Epidermal melanocyte (primary cell): ENCODE data around the gene NOL4L.

Source experiments
- DNase-seq: peaks from one replicate; pipeline ENCODE4 v3.0.0; 2011; ENCODE audit warnings: low spot score; ENCODE audit not compliant: insufficient read length

NOL4L gene

DNA sequence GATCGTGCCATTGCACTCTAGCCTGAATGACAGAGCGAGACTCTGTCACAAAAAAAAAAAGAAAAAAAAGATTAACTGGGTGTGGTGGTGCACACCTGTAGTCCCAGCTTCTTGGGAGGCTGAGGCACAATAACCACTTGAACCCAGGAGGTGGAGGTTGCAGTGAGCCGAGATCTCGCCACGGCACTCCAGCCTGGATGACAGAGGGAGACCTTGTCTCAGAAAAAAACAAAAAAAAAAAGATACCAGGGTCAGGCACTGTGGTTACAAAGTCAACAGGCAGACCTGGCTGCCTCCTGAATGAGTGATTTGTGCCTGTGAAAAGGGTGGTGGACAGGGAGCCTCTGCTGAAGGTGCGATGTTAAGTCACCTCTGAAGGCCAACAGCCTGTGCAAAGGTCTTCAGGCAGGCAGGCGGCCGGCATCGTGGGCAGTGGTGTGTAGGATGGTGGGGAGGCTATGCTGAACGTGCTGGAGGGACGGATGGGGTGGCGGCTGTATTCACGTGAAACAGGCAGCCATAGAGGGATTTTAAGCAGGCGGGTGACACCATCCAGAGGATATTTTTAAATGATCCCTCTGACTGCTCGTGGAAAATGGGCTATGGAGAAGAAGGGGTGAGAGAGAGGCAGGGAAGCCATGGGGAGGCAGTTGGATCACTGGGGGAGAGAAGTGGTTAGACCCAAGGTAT lies 41.4 kb downstream of the NOL4L start:
- no peak for DNase-seq

DNA sequence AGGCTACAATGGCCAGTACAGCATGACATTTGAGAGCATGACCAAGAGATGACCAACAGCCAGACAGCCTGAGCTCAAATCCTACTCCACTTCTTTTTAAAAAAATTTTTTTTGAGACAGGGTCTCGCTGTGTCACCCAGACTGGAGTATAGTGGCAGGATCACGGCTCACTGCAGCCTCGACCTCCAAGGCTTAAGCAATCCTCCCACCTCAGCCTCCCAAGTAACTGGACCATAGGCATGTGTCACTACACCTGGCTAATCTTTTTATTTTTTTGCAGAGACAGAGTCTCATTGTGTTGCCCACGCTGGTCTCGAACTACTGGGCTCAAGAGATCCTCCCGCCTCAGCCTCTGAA lies 42.9 kb downstream of the NOL4L start:
- no peak for DNase-seq

DNA sequence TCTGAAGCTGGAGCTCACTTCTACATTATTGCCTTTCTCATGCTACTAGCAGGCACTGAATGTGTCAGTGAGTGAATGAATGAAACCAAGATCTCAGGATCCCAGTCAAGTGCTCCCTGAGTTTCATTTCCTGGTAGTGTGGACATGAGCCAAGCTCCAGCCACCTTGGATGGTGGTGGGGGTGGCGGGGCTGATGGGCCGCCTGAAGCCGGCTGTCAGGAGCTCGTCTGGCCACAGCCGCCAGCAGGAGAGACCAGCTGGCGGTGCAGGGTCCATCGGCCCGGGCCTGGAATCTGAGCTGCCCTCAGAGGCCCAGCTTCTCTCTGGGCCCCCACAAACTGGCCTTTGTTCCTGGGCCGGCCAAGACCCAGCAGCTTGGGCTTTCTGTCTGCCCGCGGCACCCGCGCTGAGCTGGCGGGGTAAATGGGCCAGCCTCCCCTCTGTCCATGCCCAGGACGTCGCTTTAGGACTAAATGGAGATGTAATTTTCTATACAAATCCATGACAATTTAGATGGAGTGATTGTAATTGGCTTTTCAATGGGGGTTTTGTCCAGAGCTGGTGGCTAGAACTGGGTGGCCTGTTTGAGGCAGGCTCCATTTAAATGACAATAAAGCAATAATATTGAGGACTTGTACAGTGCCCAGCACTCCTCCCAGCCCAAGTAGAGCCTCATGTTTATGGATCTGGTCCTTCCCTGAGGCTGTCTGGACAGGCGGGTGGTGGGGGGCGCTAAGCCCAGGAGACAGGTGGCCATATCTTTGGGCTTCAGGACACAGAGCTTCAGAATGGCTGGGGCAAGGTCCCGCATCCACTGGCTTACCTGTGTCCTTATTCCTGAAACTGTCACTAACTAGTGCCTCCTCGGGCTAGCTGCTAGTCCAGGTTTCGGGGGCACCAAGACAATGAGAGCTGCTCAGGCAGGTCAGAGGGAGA lies 43.5 kb downstream of the NOL4L start:
- no peak for DNase-seq

DNA sequence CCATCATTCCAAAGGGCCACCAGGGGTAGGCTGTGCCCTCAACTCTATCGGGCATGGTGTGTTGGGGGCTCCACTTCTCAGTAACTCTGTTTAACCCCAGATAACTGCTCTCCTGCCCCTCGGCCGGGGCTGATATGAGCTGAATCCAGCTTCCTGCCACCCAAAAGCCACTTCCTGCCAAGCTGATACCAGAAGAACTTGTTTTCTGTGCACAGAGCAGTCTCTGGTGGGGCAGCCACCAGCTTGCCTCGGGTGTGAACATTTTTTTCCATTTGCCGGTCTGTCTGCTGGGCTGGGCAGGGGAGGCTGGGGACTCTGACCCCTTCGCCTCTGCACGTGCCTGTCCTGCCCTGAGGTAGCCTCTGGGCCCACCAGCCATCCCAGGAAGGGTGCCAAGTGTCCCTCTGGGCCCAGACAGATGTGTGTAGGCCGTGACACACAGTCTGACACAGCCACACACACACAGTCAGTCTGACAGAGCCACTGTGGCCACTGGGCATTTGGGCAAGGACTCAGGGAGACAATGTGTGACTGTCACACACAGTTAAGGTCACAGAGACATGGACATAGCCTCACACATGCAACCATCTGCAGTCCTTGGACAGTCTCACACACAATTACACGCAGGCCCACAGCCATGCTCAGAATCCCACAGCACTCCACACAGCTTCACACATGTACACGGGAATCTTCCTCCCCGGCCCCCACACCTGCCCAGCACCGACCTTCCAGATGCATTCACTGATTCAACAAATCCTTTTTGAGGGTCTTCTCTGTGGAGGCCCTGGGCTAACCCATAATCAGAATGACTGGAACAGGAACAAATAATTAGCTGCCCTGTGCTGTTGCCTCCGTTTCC lies 45.1 kb downstream of the NOL4L start:
- DNase-seq: no peak

DNA sequence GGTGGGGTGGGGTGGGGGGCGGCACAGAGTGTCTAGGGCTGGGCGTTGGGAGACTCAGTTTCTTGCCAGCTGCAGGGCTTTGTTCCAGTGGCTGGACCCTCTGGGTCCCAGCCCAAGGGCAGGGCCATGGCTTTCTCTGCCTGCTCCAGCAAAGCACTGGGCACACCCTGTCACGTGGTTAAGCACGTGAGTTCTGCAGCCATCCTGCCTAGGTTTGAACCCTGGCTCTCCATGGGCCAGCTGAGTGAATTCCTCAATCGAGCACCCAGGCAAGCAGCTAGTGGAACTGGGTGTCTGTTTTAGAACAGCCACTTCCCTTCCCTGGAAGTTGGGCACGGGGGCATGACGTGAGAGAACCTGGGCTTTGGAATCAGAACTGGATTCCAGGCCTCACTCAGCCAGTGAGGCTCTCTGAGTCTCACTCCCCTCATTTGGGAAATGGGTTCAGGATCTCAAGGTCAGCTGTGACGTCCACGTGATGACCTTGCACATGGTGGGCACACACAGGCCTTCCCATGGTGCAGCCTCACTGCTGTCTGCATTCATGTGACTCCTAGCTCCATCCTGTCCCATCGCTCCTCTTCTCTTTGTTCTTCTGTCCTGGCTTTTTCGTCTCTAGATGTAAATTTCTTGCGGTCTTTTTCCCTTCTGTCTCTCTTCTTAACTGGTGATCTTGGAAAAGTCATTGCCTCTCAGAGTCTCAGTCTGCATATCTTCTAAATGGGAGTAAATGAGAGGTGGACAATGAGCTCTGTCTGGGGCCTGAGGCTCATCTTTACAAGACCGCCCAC lies 45.9 kb downstream of the NOL4L start:
- DNase-seq: no peak

DNA sequence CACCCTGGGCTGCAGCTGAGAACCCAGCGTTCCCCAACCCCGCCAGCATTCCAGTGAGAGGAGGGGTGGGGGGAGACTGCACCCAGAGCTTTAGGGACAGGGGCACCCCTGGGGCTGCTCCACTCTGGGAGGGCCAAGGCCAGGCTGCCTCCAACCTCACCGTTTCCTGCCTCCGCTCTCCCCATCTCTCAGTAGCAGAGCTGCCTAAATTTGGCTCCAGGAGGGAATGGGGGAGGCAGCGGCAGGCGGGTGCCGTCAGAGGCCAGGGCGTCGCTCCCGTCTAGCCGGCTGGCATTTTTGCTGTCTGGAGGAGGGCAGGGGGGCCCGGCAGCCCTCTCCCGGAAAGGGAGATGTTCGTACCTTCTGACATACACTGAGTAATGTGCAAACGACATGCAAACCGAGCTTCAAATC lies 46.6 kb downstream of the NOL4L start:
- DNase-seq: no peak

DNA sequence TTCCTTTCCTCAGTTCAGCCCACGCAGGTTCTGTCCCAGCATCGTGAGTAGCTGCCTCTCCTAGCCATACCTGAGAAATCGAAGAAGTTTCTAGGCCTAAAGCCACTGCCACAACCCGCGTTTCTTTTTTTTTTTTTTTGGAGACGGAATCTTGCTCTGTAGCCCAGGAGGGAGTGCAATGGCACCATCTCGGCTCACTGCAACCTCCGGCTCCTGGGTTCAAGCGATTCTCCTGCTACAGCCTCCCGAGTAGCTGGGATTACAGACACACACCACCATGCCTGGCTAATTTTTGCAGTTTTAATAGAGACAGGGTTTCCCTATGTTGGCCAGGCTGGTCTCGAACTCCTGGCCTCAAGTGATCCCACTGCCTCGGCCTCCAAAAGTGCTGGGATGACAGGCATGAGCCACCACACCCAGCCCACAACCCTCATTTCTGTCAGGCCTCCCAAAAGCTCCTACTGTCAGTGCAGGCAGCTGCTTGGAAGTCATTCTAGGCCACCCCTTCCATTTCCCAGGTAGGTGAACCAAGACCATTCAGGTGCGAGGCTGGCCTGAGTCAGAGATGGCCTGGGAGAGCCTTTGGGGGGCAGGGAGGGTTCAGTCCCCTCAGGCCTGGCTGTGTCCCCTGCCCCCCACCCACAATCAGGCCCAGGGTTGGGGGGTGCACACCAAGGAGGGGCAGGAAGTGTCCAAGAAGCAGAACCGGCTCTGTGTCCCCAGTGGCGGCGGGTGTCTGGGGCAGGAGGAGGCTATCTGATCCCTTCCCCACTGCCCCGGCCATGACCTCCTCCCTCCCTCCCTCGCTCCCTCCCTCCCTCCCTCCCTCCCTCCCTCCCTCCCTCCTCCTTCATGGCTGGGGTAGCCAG lies 47.2 kb downstream of the NOL4L start:
- DNase-seq: no peak

DNA sequence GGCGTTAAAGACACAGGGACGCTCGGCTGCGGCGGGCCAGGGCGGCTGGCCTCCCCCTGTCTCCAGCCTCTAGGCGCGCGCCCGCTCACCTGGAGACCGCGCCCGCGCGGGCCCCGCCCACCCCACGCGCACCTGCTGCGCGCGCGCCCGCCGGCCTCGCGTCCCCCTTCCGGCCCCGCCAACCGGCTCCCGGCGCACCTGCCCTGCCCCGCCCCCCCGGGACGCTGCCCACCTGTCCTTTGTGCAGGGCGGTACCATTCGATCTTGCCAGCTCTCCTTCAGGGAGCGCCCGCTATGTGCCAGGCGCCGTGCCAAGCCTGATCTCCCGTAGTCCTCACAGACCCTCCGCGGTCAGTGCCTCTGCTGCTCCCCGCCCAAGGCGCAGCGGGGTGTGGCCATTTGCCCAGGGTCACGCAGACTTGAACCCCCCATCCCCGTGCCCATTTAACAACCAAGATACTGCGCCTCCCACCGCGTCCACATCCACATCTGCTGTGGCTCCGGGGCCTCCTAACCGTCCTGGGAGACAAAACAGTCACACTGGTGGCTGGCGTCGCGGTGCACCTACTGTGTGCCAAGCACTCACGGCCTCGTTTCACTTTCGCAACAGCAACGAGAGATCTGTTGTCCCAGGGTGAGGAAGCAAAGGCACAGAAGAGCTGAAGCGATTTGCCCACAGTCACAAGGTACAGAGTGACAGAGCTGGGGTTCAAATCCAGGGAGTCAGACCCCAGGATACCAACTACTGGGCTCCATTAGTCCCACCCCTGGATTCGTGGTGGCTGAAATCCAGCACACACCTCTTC lies 48.1 kb downstream of the NOL4L start:
- no peak for DNase-seq

DNA sequence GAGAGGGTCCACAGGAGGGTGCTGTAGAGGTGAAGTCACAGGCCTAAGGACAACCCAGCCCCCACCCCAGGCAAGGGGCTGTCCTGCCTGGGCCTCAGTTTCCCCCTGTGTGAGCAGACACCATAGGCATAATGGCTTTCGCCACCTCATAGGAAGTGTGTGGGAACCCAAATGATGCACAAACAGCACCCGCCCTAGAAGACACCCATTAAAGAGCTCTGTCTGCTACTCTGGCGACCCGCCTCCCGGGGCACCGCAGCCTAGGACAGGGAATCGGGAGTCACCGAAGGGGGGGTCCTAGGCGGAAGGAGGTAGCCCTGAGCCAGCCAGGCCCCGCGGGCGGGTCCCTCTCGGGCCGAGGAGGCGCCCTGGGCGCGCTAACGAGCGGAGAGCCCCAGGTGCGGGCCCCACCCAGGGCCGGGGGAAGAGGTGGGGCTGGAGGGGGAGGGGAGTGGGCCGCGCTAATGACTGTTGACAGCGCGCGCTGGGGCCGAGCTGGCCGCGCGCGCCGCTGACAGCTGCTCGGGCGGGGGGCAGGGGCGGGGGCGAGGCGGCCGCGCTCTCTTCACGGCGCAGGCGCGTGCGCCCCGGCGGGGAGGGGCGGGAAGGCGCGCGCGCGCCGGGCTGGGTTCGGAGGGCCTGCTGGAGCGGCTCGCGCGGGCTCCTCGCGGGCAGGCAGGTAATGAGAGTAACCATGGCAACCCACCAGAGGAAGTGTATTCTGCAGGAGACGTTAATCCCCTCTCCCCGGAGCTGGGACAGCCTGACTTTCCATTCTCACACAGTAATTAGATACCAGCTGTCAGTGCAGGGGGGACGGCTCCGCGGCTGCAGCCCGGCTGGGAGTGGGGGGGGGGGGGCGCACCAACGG lies 48.9 kb downstream of the NOL4L start:
- DNase-seq: peak; percentile 14

DNA sequence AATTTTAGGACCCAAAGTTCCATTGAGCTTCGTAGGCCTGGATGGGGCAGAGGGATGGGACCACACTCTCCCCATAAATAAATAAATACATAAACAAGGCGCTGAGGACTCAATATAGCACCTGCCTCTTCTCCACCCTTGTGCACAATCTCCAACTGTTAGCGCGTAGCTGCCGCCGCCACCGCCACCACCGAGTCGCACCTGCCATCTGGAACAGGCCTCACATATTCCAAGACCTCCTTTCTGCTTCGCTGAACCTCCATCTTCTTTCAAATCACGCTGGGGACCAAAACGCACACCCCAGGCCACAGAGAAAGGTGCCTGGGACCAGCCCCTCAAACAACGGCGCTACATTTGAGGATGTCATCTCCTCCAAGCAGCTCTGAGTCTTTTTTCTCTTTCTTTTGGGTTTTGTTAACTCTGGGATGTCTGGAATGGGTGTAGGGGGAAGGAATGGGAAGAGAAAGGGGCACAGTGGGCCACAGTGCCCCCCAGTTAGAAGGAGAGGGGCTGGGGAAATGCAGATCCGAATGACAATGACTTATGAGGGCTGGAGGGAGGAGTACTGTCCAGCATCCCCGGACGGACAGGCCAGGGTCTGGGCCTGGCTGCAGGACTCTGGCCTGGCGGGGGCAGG lies 49.7 kb downstream of the NOL4L start:
- DNase-seq: no peak

DNA sequence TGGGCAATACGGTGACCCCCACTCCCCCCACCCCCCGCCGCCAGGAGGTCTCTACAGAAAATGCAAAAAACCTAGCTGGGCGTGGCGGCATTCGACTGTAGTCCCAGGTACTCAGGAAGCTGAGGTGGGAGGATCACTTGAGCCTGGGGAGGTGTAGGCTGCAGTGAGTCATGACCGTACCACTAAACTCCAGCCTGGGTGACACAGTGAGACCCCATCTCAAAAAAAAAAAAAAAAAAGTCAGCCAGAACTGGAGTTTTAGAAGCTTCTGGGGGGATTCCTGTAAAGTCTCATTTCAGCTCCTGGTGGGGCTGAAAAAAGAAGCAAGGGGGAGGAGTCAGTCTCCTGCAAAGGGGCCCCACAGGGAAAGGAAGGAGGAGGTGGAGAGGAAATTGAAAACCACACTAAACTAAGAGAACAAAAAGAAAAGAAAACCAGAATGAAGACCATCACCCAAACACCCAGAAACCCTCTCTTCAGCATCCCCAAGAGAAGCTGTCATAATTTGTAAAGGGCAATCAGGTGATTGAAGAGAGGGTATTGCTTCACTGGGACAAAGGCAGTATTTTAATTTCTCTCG lies 50.4 kb downstream of the NOL4L start:
- DNase-seq: no peak

DNA sequence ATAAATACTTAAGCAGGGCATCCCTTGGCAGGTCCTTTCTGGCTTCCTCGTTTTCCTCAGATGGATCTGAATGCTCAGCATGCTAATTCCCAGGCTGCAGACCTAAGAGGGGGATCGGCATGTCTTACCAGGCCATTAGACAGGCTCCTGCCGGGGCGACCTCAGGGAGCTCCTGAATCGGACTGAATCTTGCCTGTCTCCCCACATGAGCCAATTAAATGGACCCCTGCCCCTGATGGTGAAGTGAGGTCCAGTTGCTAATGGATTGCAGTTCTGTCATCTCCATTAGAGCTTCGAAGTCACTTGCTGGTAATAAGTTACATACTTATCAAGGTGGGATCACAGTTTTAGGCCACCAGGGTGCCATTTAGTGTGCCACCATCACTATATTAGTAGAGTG lies 51.4 kb downstream of the NOL4L start:
- no peak for DNase-seq

DNA sequence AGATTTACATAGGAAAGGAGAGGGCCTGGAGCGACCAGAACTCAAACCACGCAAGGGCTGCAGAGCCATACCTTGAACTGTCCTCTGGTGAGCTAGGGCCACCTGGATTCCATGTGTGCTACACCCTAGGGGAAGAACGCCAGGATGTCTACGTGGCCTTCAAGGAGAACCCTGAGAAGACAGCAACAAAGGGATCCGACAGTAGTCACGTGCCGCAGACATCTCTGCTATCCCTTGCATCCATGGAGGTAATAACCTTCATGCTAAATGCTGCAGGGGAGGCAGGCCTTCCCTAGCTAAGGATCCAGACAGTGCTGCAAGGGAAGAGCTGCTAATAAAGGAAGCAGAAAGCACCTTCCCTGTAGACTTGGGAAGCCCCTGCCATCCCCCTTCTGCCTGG lies 52.9 kb downstream of the NOL4L start:
- DNase-seq: no peak

DNA sequence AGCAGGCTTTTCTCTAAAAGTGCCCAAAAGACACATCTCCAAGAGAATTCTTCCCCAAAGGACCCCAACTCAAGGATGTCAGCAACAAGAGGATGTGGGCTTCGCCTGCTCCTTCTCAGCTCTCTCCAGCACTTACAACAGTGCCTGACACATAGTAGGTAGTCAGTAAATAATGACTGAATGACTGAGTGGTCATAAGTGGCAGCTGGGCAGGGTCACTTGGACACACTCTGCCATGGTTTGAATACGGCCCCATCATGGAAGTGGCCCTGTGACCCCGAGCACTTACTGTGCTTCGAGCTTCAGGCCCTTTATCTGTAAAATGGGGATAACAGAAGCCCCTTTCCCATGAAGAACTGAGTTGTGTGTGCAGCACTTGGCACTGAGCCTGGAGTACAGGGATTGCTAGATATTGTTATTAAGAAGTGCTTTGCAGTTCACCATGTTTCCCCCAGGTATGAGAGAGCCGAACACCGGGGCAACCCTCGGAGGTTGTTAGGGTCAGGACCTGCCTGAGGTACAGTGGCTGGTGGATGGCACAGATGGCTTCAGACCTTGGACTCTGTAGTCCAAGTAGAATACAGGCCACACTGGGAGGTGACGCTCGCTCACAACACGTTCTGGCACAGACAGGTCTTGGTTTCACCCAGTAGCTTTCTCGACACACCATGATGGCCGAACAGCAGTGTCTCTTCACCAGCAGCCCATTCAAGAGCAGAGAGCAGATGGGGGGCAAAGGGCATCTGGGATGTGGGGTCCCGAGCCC lies 56.0 kb downstream of the NOL4L start:
- no peak for DNase-seq

DNA sequence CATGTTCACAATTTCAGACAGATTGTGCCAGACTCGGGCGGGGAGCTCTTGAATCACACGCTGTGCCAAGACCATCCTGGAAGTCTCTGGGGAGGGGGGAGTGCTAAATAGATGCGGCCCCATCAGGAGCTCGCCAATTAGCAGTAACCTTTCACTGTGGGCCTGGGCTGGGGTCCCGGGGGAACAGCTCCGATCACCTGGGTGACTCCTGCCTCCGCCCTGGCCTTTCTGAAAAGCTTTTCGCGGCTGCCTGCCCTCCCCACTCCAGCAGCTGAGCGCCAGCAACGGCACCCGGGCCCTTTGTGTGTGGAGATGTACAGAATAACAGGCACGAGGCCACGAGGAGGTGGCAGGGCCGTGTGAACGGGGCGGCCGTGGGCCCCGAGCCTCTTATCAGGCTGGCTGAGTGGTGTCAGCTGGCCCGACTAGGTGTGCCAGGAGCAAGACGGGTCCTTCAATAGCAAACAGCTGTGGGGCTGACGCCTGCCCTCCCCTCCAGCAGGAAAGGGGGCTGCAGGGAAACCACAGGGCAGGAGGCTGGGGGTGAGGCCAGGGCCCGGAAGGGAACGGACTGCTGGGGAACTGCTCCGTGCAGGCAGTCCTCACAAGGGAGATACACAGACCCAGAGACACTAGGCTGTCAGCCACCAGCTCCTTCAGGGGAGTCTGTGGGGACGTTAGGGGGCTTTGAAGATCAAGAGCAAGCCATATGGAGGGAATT lies 56.8 kb downstream of the NOL4L start:
- DNase-seq: no peak

DNA sequence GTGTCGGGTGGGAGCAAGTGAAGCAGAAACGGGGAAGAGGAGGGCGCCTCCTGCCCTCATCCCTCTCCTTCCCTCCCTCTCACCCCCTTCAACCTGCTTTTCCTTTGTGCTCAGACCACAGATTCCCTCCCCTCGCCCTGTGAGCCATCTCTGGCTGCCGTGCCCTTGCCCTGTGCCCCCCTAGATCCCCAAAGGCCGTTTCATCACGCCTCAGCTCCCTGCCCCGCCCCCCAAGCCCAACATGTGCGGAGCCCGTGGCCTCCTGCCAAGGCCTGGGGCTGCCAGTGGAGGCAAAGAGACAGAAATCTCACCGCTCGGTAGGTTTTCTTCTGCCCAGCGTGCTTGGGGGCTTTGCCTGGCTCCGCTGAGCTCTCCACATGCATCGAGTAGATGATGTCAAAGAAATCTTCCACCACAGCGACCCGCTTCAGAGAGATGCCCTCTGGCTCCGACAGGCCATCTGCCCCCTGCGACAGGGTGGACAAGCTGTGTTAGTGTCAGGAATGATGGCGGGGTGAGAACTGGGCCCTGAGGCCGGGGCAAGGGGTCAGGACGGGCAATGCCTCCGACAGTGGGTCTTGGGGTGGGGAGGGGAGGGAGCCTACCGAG lies 57.6 kb downstream of the NOL4L start:
- DNase-seq: no peak
